Activated CD4-positive, alpha-beta T cell treated with anti-CD3 and anti-CD28 coated beads for 48 hours (primary cell): Measurements from ENCODE around the gene USP34.

Experiments used
- DNase-seq: peaks from one replicate; pipeline ENCODE4 v3.0.0-alpha.2; 2020

USP34 gene

DNA sequence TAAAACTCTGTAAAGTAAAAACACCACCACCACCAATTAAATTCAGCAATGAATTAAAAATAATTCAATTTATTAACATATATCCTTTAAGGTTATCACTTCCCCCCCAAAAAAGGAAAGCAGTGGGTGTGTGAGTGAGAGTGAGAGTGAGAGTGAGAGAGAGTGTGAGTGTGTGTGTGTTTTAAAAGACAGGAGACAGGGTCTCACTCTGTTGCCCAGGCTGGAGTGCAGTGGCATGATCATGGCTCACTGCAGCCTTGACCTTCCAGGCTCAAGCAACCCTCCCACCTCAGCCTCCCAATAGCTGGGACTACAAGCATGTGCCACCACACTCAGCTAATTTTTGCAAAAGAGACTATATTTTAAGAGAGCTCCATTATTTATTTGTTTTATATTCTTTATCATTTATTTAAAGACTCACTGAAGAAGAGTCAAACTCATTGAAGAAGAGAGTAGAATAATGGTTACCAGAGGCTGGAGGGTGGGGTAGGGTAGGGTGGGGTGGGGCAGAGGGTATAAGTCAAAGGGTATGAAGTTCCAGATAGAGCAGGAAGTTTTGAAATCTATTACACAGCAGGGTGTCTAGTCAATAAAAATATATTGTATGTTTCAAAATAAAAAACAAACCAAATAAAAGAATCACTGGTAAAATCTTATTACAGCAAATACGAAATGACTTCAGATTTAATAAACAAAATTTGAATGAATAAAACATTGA lies 187.3 kb downstream of the USP34 start:
- no peak for DNase-seq

- no peak for DNase-seq
Observed at GRCh38 chr2:61282104-61282590, 188.7 kb downstream of the USP34 start.

DNA sequence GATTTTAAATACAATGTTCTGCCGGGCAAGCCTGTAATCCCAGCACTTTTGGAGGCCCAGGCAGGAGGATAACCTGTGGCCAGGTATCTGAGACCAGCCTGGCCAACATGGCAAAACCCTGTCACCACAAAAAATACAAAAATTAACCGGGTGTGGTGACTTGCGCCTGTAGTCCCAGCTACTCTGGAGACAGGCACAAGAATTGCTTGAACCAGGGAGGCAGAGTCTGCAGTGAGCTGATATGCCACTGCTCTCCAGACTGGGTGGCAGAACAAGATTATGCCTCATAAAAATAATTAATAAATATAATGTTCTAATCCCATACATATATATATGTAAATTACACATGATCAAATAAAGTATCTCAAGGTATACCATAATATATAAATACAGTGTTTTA lies 189.6 kb downstream of the USP34 start:
- no peak for DNase-seq

GRCh38 chr2:61277756-61278155 lies 193.1 kb downstream of the USP34 start:
- DNase-seq = no peak

DNA sequence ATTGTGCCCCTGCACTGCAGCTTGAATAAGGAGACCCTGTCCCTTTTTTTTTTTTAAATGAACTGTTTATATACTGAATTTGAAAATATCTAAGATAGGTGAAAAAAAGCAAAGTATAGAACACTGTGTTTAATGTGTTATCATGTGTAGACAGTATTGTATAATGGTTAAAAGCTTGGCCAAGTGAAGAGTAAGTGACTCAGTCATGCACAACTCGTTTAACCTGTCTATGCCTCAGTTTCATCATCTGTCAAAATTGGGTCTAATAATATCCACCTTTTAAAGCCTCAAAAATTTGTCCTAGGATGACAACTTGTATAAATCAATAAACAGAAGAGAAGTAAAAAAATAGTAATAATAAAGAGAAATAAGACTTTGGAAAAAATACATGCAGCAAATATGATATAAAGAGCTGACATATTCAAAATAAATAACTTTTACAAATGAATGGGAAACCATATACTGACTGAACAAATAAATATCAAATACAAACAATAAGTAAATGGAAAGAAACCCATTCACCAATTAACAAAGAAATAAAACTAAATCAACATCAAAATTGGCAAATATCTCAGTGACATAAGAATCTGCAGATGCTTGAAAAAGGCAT lies 195.2 kb downstream of the USP34 start:
- no peak for DNase-seq

DNA sequence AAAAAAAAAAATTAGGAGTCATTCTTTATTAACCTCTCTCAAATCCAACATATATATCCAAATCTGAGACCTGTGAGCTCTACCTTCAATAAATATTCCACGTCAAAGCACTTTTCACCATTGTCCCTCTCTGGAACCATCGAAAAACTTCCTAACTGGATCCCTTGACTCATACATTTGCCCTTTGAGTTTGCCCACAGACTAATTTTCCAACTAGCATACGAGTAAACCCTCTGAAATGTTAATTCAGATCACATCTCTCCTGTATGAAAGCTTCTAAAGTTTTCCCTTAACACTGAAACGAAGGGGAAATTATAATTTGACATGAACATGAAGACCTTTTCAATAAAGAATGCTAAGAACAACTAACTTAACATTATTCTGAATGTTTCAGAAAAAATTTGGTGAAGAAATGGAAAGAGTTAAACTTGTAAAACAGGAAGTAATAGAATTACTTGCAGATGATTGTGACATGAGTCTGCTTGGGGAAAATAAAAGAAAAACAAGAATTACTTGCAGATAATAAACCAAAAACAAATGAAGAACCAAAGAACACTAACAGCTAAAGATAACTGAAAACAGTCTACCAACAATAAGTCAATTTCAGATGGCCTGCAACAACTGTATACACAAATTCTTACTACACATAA lies 198.3 kb downstream of the USP34 start:
- DNase-seq = no peak

GRCh38 chr2:61268249-61268648 lies 202.6 kb downstream of the USP34 start:
- DNase-seq = no peak

DNA sequence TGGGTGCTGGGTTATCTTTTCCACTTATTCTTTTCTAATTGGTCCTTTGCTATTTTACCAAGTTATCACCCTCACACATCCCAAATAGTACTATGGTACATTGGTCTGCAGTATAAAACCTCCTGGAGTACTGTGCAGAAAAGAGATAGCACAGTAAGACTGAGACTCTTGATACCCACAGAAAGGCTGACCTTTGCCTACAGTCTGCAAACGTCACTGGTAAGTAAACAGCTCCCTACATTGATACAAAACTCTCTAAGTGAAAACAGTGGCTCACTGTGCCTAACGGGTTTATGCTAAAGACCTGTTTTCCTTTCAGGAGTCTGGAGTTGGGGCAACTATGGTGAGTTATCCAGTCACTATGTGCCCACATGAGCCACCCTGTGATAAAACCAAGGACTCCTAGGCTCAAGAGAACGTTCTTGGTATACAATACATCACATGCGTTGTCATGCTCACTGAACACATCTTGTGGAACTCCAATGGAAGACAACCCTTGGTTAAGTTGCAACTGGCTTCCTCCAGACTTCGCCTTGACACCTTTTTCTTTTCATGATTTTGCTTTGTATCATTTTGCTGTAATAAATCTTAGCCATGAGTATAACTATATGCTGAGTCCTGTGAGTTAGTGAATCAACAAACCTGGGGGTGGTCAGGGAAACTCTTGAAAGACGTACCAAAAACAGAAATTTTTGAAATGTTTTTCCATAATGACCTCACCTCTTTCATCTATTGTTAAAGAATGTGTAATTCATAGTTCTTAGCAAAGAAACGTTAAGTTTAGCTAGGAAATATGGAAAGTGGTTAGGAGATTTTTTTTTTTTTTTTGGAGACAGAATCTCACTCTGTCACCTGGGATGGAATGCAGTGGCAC lies 204.0 kb downstream of the USP34 start:
- DNase-seq = no peak

DNA sequence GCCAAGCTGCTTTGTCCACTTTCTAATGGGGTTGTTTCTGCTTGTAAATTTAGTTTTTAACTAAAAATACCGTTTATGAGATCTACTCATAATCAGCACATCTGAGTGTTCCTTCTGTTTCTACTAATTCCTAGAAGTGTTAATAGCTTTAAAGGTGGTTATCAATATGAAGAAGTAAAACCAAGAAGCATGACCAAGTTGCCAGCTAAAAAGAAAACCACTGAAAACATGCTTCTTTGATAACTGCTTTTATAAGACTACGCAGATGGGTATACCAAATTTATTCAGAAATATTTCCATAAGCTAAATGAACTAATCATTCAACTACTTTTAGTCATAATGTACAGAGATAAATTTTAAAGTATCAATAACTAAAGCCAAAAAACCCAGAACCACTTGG lies 207.1 kb downstream of the USP34 start:
- no peak for DNase-seq

DNA sequence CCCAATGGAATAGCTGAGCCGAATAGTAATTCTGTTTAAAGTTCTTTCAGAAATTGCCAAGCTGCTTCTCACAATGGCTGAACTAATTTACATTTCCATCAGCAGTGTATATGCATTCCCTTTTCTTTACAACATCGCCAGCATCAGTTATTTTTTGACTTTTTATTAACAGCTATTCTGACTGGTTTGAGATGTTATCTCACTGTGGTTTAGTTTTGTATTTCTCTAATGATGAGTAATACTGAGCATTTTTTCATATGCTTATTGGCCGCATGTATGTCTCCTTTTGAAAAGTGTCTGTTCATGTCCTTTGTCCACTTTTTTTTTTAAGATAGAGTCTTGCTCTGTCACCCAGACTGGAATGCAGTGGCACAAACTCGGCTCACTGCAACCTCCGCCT lies 208.2 kb downstream of the USP34 start:
- DNase-seq = no peak

GRCh38 chr2:61257446-61257845 lies 213.4 kb downstream of the USP34 start:
- DNase-seq = no peak

GRCh38 chr2:61255580-61256437 lies 215.1 kb downstream of the USP34 start:
- DNase-seq = no peak

GRCh38 chr2:61254536-61254935 lies 216.4 kb downstream of the USP34 start:
- DNase-seq = no peak

DNA sequence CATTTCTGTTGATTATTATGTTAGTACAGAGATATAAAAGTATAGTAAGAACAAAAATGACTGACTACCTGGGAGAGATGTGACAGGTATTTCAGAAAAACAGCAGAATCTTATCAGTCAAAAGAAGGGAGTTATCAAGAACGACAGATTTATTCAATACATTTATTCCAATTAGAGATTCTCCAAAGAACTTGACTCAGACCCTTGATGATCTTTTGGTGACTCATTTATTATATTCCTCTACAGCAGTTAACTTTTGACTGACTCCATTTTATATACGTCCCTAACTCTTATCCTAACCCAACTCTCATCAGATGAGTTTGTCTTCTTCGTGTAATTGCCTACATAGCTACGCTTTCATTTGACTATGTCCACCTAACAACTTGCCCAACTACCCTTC lies 217.8 kb downstream of the USP34 start:
- no peak for DNase-seq

GRCh38 chr2:61252031-61252430 lies 218.9 kb downstream of the USP34 start:
- DNase-seq = no peak

GRCh38 chr2:61249521-61250071 lies 221.3 kb downstream of the USP34 start:
- DNase-seq = no peak

DNA sequence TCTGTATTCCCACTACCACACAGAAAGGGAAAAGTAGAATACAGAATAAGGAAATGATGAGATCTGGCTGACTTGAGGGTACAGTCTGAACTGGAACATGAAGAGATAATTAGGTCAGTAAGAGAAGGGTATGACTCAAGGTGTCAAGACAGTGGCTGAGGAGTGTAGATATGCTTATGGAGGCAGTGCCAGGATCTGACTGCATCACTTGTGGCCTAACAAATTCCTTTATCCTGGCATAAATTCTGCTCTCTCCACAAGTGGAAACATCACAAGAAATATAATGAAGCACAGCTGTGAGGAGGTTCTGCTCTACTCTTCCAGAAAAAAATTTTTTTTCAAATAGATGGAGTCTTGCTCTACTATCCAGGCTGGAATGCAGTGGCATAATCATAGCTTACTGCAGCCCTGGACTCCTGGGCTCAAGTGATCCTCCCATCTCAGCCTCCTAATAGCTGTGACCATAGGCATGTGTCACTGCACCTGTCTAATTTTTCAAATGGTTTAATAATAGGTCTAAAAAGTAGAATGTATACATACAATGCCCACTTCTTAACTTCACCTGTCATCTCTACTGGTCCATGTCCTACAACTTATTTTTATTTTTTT lies 223.6 kb downstream of the USP34 start:
- DNase-seq = no peak

- DNase-seq = no peak
Observed at GRCh38 chr2:61244694-61245093, 226.2 kb downstream of the USP34 start.

DNA sequence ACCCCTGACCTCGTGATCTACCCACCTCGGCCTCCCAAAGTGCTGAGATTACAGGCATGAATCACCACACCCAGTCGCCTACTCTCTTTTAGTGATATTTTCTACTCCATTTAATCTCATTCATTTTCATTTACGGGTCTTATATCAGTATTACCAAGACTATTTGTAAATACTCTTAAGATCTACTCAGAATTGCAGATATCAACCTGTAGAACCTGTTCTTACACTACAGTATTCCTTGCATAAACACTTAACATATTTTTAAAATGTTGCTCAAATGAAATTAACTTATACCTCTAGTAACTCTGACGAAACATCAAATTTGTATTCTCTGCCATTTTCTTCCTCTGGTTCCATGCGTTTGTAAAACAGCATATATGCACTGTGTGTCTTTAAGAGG lies 229.6 kb downstream of the USP34 start:
- DNase-seq = no peak

DNA sequence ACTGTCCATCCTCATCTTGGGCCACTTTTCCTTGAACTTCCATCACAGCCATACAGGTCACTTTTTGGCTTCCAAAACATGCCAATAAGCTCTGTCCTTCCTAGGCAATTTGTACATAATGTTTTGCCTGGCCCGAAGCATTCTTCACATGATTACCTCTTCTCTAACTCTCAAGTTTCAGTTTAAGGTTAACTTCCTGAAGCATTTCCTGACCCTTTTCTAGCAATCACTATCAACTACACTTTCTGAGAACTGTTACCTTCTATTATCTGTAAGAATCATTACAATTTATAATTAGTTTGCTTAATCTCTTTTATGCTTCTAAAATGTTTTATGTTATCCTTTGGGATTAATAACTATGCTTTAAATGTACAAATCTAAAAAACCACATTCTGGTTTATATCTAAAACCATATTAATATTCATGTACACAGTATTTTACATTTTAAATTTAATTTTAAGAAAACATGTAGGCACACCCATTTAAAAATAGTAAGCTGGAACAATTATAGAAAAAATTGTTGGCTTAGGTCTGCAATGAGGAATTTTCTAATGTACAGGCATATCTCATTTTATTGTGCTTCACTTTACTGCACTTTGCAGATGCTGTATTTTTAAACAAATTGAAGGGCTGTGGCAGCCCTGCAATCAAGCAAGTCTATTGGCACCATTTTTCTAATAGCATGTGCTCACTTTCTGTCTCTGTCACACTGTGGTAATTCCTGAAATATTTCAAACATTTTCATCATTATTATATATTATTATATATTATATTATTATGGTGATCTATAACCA lies 232.5 kb downstream of the USP34 start:
- DNase-seq = no peak

DNA sequence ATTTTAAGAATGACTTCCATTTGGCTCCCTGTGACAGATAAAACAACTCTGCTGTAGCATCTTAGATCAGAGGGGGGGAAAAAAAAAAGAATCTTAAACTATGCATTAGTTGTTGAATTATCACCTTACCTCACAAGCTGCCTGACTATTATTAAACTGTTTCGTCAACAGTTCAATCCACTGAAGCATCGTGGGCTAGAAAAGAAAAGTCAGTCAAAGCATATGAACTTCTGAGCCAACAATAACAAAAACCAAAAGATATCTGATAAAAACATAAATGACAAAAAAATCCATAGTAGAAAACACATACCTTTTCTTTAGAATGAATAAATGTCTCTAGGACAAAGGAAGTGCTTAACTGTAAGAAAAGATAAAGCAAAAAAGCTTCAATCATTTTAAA lies 235.2 kb downstream of the USP34 start:
- DNase-seq = no peak
